ENCODE results near the gene LSAMP. TPM values are rescaled to one million over a fixed set of nuclear protein-coding genes. Genes with fewer than 3 reads are reported as not detected.
A peak's percentile ranks its signal among the peaks of the same experiment; 100 is the strongest.

LSAMP gene
- total and polyA plus RNA-seq, 2 of the 8 experiments (the other 6 are each of a cell fraction or from before 2014, with no cell fraction given), result 1.8 to 5.7 TPM

- TF ChIP-seq BRCA1 (IDR thresholded peaks at IDR 0.05; ENCODE audit: low read depth, low read length) (no peak), BCL11A (IDR thresholded peaks at IDR 0.05; ENCODE audit: low read depth in 2 of 2, low read length in 2 of 2) (no peak), RXRA (IDR thresholded peaks at IDR 0.05; ENCODE audit: insufficient read depth, low read depth, low read length) (no peak), TAF1 (IDR thresholded peaks at IDR 0.05; ENCODE audit: low read depth, low read length) (no peak), RAD21 (IDR thresholded peaks at IDR 0.05 in 1 of 2, conservative IDR thresholded peaks at IDR 0.05 in 1 of 2; ENCODE audit: low read depth in 2 of 2, low read length in 2 of 2) (no peak), GABPA (IDR thresholded peaks at IDR 0.05; ENCODE audit: borderline replicate concordance, insufficient read depth, low read length) (no peak), SIX5 (IDR thresholded peaks at IDR 0.05; ENCODE audit: low read depth, low read length) (no peak), TEAD4 (IDR thresholded peaks at IDR 0.05; ENCODE audit: low read depth, low read length) (peak; percentile 76), BACH1 (IDR thresholded peaks at IDR 0.05; ENCODE audit: low read length) (no peak), TAF7 (optimal IDR thresholded peaks at IDR 0.05; ENCODE audit: borderline replicate concordance, low read depth, low read length) (peak; percentile 20), EP300 (IDR thresholded peaks at IDR 0.05; ENCODE audit: borderline replicate concordance in 1 of 2, low read depth in 2 of 2, low read length in 2 of 2) (peak in 1 of 2 experiments; percentile 5; a peak in 1 of 3 replicates), ZNF274 (IDR thresholded peaks at IDR 0.05; ENCODE audit: borderline replicate concordance, extremely low read depth, low read length) (no peak), EGR1 (IDR thresholded peaks at IDR 0.05; ENCODE audit: borderline replicate concordance, low read depth, low read length) (no peak), CHD2 (IDR thresholded peaks at IDR 0.05; ENCODE audit: low read length) (no peak), POLR2A (IDR thresholded peaks at IDR 0.05; ENCODE audit: control extremely low read depth in 1 of 2, low read depth in 2 of 2, low read length in 2 of 2) (no peak), ASH2L (IDR thresholded peaks at IDR 0.05; ENCODE audit: low read length) (peak; percentile 78), NANOG (IDR thresholded peaks at IDR 0.05; ENCODE audit: insufficient read depth, low read depth, low read length, poor library complexity, severe bottlenecking) (no peak), POLR2AphosphoS5 (IDR thresholded peaks at IDR 0.05; ENCODE audit: low read depth, low read length) (no peak), NRF1 (IDR thresholded peaks at IDR 0.05; ENCODE audit: low read depth, low read length) (no peak), USF2 (IDR thresholded peaks at IDR 0.05; ENCODE audit: low read length) (no peak), SUZ12 (IDR thresholded peaks at IDR 0.05; ENCODE audit: low read length) (no peak), KDM1A (IDR thresholded peaks at IDR 0.05; ENCODE audit: borderline replicate concordance, low read length) (no peak)
Measured at GRCh38 chr3:115859002-115859807, 586.1 kb downstream of the LSAMP start (continued).

All from H1 (cell line).